GM12875 (cell line): ENCODE results near the gene FOXS1.

ENCODE experiments used
- H3K4me3 ChIP-seq: one replicate; pipeline ENCODE4 v1.5.1; 2011; ENCODE audit warnings: low read depth, low read length, control low read depth
- CTCF ChIP-seq: IDR thresholded peaks from 2 replicates; pipeline ENCODE4 v1.5.1; 2011; ENCODE audit warnings: low read depth, mild to moderate bottlenecking, control low read depth, inconsistent platforms, low read length, moderate library complexity, borderline replicate concordance; ENCODE audit not compliant: insufficient read depth

FOXS1 gene

DNA sequence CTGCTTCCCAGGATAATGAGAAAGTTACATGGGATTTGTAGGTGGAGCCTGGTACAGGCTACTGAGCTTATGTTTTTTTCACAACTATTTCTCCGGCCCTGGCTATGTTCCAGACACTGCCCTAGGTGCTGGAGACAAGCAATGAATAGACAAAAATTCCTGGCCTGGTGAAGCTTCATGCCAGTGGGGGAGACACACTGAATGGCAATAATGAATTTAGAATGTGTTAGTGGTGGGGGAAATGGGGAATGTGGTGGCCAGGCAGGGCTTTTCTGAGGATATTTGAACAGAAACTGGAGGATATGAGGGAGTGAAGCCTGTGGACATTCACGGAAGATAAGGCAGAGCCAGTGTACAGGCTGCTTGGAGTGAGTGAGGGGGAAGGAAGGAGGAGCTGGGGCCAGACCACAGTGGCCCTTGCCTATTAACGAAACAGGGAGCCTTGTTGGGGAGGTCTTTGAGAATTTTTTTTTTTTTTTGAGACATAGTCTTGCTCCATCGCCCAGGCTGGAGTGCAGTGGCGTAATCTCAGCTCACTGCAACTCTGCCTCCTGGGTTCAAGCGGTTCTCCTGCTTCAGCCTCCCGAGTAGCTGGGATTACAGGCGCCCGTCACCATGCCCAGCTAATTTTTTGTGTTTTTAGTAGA lies 6.6 kb downstream of the FOXS1 start:
- no peak for TF ChIP-seq CTCF
- no peak overlapping the region for H3K4me3 ChIP-seq

- TF ChIP-seq CTCF = no peak
- no peak overlapping the region for H3K4me3 ChIP-seq
These were observed 7.5 kb downstream of the FOXS1 start for GRCh38 chr20:31837896-31838397.

DNA sequence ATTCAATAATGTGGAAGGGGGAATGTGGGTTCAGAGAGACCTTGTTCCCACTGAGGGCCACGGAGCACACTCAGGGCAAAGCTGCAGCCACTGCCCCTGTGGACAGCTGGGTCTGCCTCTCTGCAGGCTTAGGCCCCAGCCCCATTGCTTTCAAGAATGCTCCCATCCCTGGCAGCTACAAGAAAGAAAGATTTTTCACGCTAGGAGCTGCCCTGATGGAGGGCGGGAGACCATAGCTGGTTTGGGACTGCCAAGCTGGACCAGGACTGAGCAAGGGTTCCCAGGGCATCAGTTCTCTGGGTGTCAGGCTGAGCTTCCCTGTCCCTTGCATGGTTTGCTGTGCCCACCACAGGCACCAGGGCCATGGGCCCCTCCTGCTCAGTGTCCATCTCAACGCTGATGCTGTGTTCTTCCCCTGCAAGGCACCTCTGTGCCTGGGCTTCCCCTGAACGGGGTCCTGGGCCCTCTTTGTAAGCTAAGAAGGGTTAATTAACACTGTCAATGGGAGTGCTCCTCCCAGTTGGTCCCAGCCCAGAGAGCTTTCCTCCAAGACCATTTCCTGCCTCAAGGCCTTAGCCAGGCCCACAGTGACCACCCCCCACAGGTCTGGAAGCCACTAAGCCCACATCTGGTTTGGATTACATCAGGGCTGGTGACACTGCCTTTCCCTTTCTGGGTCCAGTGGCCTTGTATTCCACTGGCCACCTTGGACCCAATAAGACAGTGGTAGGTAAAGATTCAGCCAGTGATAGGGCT lies 8.4 kb downstream of the FOXS1 start:
- TF ChIP-seq CTCF = no peak
- H3K4me3 ChIP-seq = no peak overlapping the region

DNA sequence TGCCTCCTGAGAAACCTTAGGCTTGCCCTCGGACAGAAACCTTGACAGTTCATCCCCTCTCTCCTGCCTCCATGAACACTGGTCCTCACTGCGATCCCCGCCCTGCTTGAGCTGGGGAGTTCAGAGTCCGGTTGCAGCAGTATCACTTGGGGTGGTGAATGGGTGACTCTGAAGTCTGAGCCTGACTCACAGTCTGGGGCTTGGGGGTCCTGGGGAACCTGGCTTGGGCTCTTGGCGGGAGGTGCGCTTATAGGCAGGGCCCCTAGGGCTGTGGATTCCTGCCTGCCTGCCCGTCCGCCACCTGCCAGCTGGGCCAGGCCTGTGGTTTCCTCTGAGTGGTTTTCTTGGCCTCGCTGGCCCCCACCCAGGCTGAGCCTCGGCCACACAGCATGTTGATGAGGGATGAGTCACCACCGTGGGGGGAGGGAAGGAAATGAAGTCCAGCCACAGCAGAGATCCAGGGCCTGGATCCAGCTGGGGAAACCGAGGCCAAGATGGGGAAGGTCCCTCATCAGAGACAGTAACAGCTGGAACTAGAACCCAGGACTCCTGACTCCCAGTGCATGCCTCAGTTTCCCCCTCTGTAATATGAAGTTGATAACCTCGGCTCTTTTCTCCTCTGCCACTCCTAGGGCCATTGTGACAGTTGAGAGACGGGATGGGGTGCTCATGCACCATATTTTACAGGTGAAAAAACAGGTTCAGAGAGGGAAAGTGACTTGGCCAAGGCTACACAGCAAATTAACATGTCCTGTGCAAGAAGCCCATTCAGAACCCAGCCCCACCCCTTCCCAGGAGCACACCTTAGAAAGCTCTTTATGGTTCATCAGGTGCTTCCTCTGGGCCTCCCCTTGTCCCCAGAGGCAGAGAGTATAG lies 9.2 kb downstream of the FOXS1 start:
- TF ChIP-seq CTCF = no peak
- H3K4me3 ChIP-seq = no peak overlapping the region

DNA sequence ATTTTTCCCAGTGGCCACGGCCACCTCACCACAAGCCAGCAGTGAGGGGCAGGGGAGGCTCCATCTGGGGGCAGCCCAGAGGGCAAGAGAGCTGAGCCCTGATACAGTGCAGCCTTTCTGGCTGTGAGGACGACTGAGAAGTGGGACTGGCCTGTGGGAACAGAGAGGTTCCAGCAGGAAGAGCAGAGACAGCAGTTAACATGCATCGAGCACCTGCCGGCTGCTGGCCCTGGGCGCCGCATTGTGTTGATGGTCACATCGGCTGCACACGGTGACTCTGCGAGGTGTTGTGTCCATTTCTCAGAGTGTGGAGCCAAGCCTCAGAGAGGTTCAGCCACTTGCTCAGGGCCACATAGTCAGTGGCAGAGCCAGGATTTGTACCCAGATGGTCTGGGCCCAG lies 9.8 kb downstream of the FOXS1 start:
- no peak for TF ChIP-seq CTCF
- H3K4me3 ChIP-seq = no peak overlapping the region

- TF ChIP-seq CTCF = no peak
- H3K4me3 ChIP-seq = no peak overlapping the region
These were observed 11.4 kb downstream of the FOXS1 start for GRCh38 chr20:31833931-31834521.
